Naive thymus-derived CD4-positive, alpha-beta T cell (primary cell): Measurements from ENCODE around the gene SLC25A45. TPM values are rescaled to one million over a fixed set of nuclear protein-coding genes. Genes with fewer than 3 reads are reported as not detected.

Experiments
- ATAC-seq: fragments of 150-1000 bp; cut with Tn5 transposase; 2 replicates; pipeline ENCODE4 v1.10.0; 2021; ENCODE audit warnings: mild to moderate bottlenecking, moderate library complexity
- CTCF ChIA-PET: fragments of 350-600 bp; sonication (Branson Sonifier 250); formaldehyde crosslinking; loops from one replicate; lab custom pipeline; 2021; ENCODE audit warnings: antibody characterized with exemption; lab: Charles Lee
- POLR2A ChIA-PET: fragments of 350-600 bp; sonication (Branson Sonifier 250); formaldehyde crosslinking; loops from one replicate; lab custom pipeline; 2021; ENCODE audit warnings: antibody characterized with exemption, inconsistent platforms; lab: Charles Lee
- DNase-seq, 9 donors: peaks; one replicate each; pipeline versions ENCODE4 v3.0.0 to v3.0.0-alpha.2; 2020 to 2022; ENCODE audit warnings: mixed read lengths in 1 of 9
- H3K27ac ChIP-seq: one replicate; pipeline ENCODE4 v1.7.0; 2013; ENCODE audit warnings: mild to moderate bottlenecking, low read depth, low read length, moderate library complexity
- H3K27me3 ChIP-seq, 2 donors: one replicate each; pipeline ENCODE4 v1.7.0; 2013; ENCODE audit warnings: low read length in 2 of 2, mild to moderate bottlenecking in 2 of 2, moderate library complexity in 2 of 2; ENCODE audit not compliant: control insufficient read depth in 2 of 2, insufficient read depth in 2 of 2
- H3K36me3 ChIP-seq, 3 experiments: 1 replicate in 2 of 3; 2 replicates in 1 of 3; pipeline ENCODE4 v1.7.0; 2013; ENCODE audit warnings: low read length in 3 of 3, mild to moderate bottlenecking in 3 of 3, moderate library complexity in 1 of 3; ENCODE audit not compliant: insufficient read depth in 3 of 3, control insufficient read depth in 2 of 3
- H3K4me1 ChIP-seq, 2 donors: one replicate each; pipeline ENCODE4 v1.7.0; 2013; ENCODE audit warnings: low read length in 2 of 2, mild to moderate bottlenecking in 2 of 2, moderate library complexity in 1 of 2; ENCODE audit not compliant: control insufficient read depth in 2 of 2, insufficient read depth in 2 of 2
- H3K4me3 ChIP-seq: 2 replicates; pipeline ENCODE4 v1.7.0; 2013; ENCODE audit warnings: mild to moderate bottlenecking, low read length
- H3K9me3 ChIP-seq, 3 experiments: 1 replicate in 2 of 3; 2 replicates in 1 of 3; pipeline ENCODE4 v1.7.0; 2013; ENCODE audit warnings: low read length in 3 of 3; ENCODE audit not compliant: control insufficient read depth in 2 of 3
- H3K27ac Mint-ChIP-seq, 9 donors: one replicate each; pipeline ENCODE4 v1.8.0; 2020 to 2022; ENCODE audit warnings: mixed read lengths in 9 of 9, mild to moderate bottlenecking in 8 of 9, moderate library complexity in 5 of 9, inconsistent platforms in 2 of 9
- H3K27me3 Mint-ChIP-seq, 5 donors: one replicate each; pipeline ENCODE4 v1.8.0; 2021 to 2022; ENCODE audit warnings: mixed read lengths in 5 of 5, mild to moderate bottlenecking in 1 of 5
- H3K36me3 Mint-ChIP-seq, 5 donors: one replicate each; pipeline ENCODE4 v1.8.0; 2020 to 2022; ENCODE audit warnings: mixed read lengths in 5 of 5, mild to moderate bottlenecking in 3 of 5, inconsistent platforms in 1 of 5
- H3K4me1 Mint-ChIP-seq, 7 donors: one replicate each; pipeline ENCODE4 v1.8.0; 2020 to 2022; ENCODE audit warnings: mixed read lengths in 7 of 7, mild to moderate bottlenecking in 3 of 7, inconsistent platforms in 1 of 7
- H3K4me3 Mint-ChIP-seq, 10 donors: one replicate each; pipeline ENCODE4 v1.8.0; 2020 to 2022; ENCODE audit warnings: mild to moderate bottlenecking in 10 of 10, mixed read lengths in 10 of 10, moderate library complexity in 6 of 10, inconsistent platforms in 2 of 10
- H3K9me3 Mint-ChIP-seq, 11 donors: one replicate each; pipeline ENCODE4 v1.8.0; 2020 to 2022; ENCODE audit warnings: mixed read lengths in 11 of 11, mild to moderate bottlenecking in 4 of 11, inconsistent platforms in 1 of 11, moderate library complexity in 1 of 11
- intact Hi-C, 2 donors: fragments of 100-400 bp; cut with micrococcal nuclease; formaldehyde crosslinking; loops; one replicate each; pipeline ENCODE4 v1.15.1; 2023
- polyA plus RNA-seq, 2 donors: library from polyadenylated mRNA; unstranded; fragments of 300-500 nt; fragmentation: Illumina TruSeq; gene quantifications; one replicate each; pipeline ENCODE4 v1.2.3, GENCODE V29; 2021
- total RNA-seq, 6 experiments: library from RNA in 5 of 6; stranded (reverse) in 5 of 6; gene quantifications; 1 replicate in 5 of 6; 2 replicates in 1 of 6; pipeline ENCODE4 v1.2.3 and lab custom pipeline; 2021 to 2026

Gene SLC25A45
- total and polyA plus RNA-seq, 7 experiments from 2014 or later = 12.3 to 90.6 (median 24.8) TPM

- H3K4me1 ChIP-seq = peaks cover 14% of the 10 kb centered on the region in 2 donors
- no peak overlapping the region for H3K4me3 Mint-ChIP-seq
- no peaks in the 10 kb centered on the region for H3K9me3 Mint-ChIP-seq
- H3K9me3 ChIP-seq = no peaks in the 10 kb centered on the region
- H3K36me3 ChIP-seq = peaks cover 0 to 36% (median 0%) of the 10 kb centered on the region in 3 experiments
- POLR2A ChIA-PET = interaction anchor here (0.6 to 17.2 kb wide), 6 partner anchors 8 to 125 kb away, joined by 3 to 460 read pairs (median 4); partner anchors contain the start of gene MALAT1
- ATAC-seq (no peak), DNase-seq (no peak)
- intact Hi-C loops = no loop called here
- H3K27ac Mint-ChIP-seq = peak overlapping the region in 3 of 9 donors; percentile 14 to 62 (median 38)
- no peaks in the 10 kb centered on the region for H3K27me3 ChIP-seq
- H3K27me3 Mint-ChIP-seq = no peaks in the 10 kb centered on the region
- CTCF ChIA-PET = interaction anchor here (0.5 to 1.0 kb wide), 3 partner anchors 39 to 127 kb away, joined by 3 to 4 read pairs (median 3); no protein-coding TSS in a partner anchor
- peaks cover 12 to 27% (median 22%) of the 10 kb centered on the region in 7 donors for H3K4me1 Mint-ChIP-seq
- no peak overlapping the region for H3K27ac ChIP-seq
- no peak overlapping the region for H3K4me3 ChIP-seq
- peaks cover 0 to 3% (median 0%) of the 10 kb centered on the region in 5 donors for H3K36me3 Mint-ChIP-seq
Observed at GRCh38 chr11:65378208-65378927, 4.1 kb downstream of the SLC25A45 start.

GRCh38 chr11:65377777-65378176, 4.7 kb downstream of the SLC25A45 start:
- CTCF ChIA-PET = interaction anchor here (0.9 kb wide), 1 partner anchor 127 kb away, joined by 3 read pairs; no protein-coding TSS in a partner anchor
- H3K4me3 Mint-ChIP-seq = no peak overlapping the region
- peak overlapping the region in 4 of 9 donors; percentile 47 to 62 (median 58) for H3K27ac Mint-ChIP-seq

DNA sequence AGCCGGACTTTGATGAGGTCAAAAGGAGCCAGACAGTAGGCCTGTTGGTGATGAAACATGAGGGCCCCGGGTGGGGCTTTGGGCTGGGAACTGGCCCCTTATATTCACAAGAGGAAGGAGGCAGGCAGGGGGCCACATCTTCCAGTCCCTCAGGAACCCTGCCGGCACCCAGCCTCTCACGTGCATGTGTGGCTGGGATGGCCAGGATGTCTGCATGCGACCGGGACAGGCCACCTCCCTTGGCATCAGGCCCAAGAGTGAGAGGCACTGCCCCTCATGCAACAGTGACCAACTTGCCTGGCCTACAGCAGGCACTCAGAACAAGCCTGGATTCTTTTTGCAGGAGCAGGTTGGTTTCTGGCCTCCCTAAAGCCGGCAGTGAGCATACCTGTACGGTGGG, 5.4 kb downstream of the SLC25A45 start:
- no peak for DNase-seq
- no peak for ATAC-seq
- Mint-ChIP-seq H3K27me3 (no peaks in the 10 kb centered on the region), H3K4me3 (no peak overlapping the region), H3K36me3 (peaks cover 0 to 3% (median 0%) of the 10 kb centered on the region in 5 donors), H3K27ac (no peak overlapping the region), H3K4me1 (peaks cover 0 to 14% (median 12%) of the 10 kb centered on the region in 7 donors), H3K9me3 (no peaks in the 10 kb centered on the region)
- POLR2A ChIA-PET = no interaction called here
- Histone ChIP-seq H3K4me1 (peaks cover 6% of the 10 kb centered on the region in 2 donors), H3K27ac (no peak overlapping the region), H3K4me3 (no peak overlapping the region), H3K9me3 (no peaks in the 10 kb centered on the region), H3K27me3 (no peaks in the 10 kb centered on the region), H3K36me3 (peaks cover 0 to 36% (median 0%) of the 10 kb centered on the region in 3 experiments)
- intact Hi-C loops = no loop called here
- CTCF ChIA-PET = no interaction called here

More at GRCh38 chr11:65377777-65378176, 4.7 kb downstream of the SLC25A45 start:
- Mint-ChIP-seq H3K27me3 (no peaks in the 10 kb centered on the region), H3K9me3 (no peaks in the 10 kb centered on the region), H3K4me1 (peaks cover 6 to 21% (median 16%) of the 10 kb centered on the region in 7 donors), H3K36me3 (peaks cover 0 to 3% (median 0%) of the 10 kb centered on the region in 5 donors)
- no peak overlapping the region for H3K27ac ChIP-seq
- no peaks in the 10 kb centered on the region for H3K27me3 ChIP-seq
- DNase-seq (no peak), ATAC-seq (no peak)
- POLR2A ChIA-PET = interaction anchor here (0.6 to 17.2 kb wide), 5 partner anchors 8 to 126 kb away, joined by 3 to 460 read pairs (median 4); partner anchors contain the start of gene MALAT1
- H3K4me3 ChIP-seq = no peak overlapping the region
- H3K4me1 ChIP-seq = peaks cover 8 to 9% of the 10 kb centered on the region in 2 donors
- H3K36me3 ChIP-seq = peaks cover 0 to 36% (median 0%) of the 10 kb centered on the region in 3 experiments
- intact Hi-C loops = no loop called here
- H3K9me3 ChIP-seq = no peaks in the 10 kb centered on the region

- Histone ChIP-seq H3K4me3 (no peak overlapping the region), H3K27ac (no peak overlapping the region), H3K9me3 (no peaks in the 10 kb centered on the region), H3K27me3 (no peaks in the 10 kb centered on the region), H3K4me1 (peaks cover 0 to 6% of the 10 kb centered on the region in 2 donors), H3K36me3 (peaks cover 0 to 36% (median 0%) of the 10 kb centered on the region in 3 experiments)
- no peak for ATAC-seq
- Mint-ChIP-seq H3K36me3 (peaks cover 0 to 3% (median 0%) of the 10 kb centered on the region in 5 donors), H3K4me1 (peaks cover 0 to 10% (median 3%) of the 10 kb centered on the region in 7 donors), H3K4me3 (no peak overlapping the region), H3K27me3 (no peaks in the 10 kb centered on the region), H3K9me3 (no peaks in the 10 kb centered on the region), H3K27ac (peak overlapping the region in 2 of 9 donors; percentile 28 to 67)
- ChIA-PET CTCF (interaction anchor here (1.0 kb wide), 1 partner anchor 13 kb away, joined by 3 read pairs; no protein-coding TSS in a partner anchor), POLR2A (interaction anchor here (0.6 to 1.2 kb wide), 5 partner anchors 40 to 915 kb away, joined by 3 read pairs; no protein-coding TSS in a partner anchor)
- intact Hi-C loops = no loop called here
- no peak for DNase-seq
Observed at GRCh38 chr11:65376138-65376713, 6.2 kb downstream of the SLC25A45 start.

DNA sequence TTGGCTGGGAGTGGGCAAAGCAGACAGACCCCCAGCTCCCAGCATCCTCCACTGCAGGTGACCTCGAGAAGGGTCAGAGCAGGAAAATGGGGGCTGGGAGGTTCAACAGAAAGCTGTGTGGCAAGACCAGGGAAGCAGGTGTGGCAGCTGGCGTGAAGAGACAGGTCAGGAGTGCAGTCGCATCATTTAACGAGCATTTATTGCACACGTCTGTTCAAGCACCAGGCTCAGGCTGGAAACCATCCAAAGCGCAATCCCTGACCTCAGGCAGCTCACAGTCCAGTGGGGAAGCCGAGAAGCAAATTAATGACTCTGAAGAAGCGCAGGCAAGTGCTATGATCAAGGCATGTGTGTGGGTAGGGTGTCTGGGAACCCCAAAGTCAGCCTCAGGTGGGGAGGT, 7.4 kb downstream of the SLC25A45 start:
- Histone ChIP-seq H3K4me3 (no peak overlapping the region), H3K27ac (no peak overlapping the region), H3K4me1 (no peaks in the 10 kb centered on the region), H3K9me3 (no peaks in the 10 kb centered on the region), H3K27me3 (no peaks in the 10 kb centered on the region), H3K36me3 (peaks cover 0 to 34% (median 0%) of the 10 kb centered on the region in 3 experiments)
- intact Hi-C loops = no loop called here
- POLR2A ChIA-PET = interaction anchor here (0.7 to 1.5 kb wide), 3 partner anchors 9 to 19 kb away, joined by 3 to 5 read pairs (median 5); no protein-coding TSS in a partner anchor
- Mint-ChIP-seq H3K4me1 (peaks cover 0 to 11% (median under 1%) of the 10 kb centered on the region in 7 donors), H3K27me3 (no peaks in the 10 kb centered on the region), H3K36me3 (peaks cover 0 to 2% (median 0%) of the 10 kb centered on the region in 5 donors), H3K4me3 (no peak overlapping the region), H3K27ac (peak overlapping the region in 3 of 9 donors; percentile 36 to 56 (median 56)), H3K9me3 (no peaks in the 10 kb centered on the region)
- CTCF ChIA-PET = interaction anchor here (0.6 kb wide), 1 partner anchor 441 kb away, joined by 3 read pairs; no protein-coding TSS in a partner anchor
- DNase-seq (no peak), ATAC-seq (no peak)

DNA sequence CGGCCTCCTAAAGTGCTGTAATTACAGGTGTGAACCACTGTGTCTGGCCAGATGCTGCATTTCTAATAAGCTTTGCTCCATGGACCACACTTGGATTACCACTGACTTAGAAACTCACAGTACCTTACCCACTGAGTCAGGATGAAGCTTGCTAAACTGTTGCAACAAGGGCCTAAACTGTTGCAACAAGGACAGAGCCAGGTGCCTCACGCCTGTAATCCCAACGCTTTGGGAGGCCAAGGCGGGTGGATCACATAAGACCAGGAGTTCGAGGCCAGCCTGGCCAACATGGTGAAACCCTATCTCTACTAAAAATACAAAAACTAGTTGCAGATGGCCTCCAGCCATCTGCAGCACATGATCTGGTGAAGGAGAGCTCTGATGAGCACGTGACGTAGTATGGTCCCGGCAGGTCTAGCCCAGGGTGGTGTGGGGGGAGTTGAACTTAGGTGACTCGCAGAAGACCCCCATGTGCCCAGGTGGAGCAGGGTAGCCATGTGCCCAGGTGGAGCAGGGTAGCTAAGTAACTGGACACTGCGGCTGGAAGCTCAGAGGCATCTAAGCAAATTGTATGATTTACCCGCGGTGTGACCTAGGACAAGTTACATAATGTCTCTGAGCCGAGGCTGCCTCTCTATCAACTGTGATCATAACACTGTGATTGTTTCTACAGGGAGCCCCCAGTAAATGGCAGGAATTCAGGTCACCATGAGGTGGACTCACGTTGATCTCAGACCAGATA, 8.4 kb downstream of the SLC25A45 start:
- ATAC-seq (no peak), DNase-seq (no peak)
- intact Hi-C loops = no loop called here
- peaks cover 0 to 11% (median 0%) of the 10 kb centered on the region in 7 donors for H3K4me1 Mint-ChIP-seq
- peak overlapping the region in 4 of 9 donors; percentile 21 to 43 (median 30) for H3K27ac Mint-ChIP-seq
- H3K4me3 Mint-ChIP-seq = no peak overlapping the region
- ChIA-PET POLR2A (interaction anchor here (0.6 to 1.5 kb wide), 7 partner anchors 10 to 128 kb away, joined by 3 to 5 read pairs (median 3); no protein-coding TSS in a partner anchor), CTCF (no interaction called here)
- no peaks in the 10 kb centered on the region for H3K36me3 Mint-ChIP-seq
- H3K27me3 ChIP-seq = no peaks in the 10 kb centered on the region
- H3K27me3 Mint-ChIP-seq = no peaks in the 10 kb centered on the region
- no peaks in the 10 kb centered on the region for H3K9me3 Mint-ChIP-seq
- no peaks in the 10 kb centered on the region for H3K9me3 ChIP-seq
- H3K27ac ChIP-seq = no peak overlapping the region
- H3K4me1 ChIP-seq = no peaks in the 10 kb centered on the region
- H3K36me3 ChIP-seq = peaks cover 0 to 24% (median 0%) of the 10 kb centered on the region in 3 experiments
- H3K4me3 ChIP-seq = no peak overlapping the region
